ENCODE results near the gene METTL26. TPM values are rescaled to one million over a fixed set of nuclear protein-coding genes. Genes with fewer than 3 reads are reported as not detected.

Gene METTL26
- total RNA-seq, 1 donor, result 76.0 TPM

DNA sequence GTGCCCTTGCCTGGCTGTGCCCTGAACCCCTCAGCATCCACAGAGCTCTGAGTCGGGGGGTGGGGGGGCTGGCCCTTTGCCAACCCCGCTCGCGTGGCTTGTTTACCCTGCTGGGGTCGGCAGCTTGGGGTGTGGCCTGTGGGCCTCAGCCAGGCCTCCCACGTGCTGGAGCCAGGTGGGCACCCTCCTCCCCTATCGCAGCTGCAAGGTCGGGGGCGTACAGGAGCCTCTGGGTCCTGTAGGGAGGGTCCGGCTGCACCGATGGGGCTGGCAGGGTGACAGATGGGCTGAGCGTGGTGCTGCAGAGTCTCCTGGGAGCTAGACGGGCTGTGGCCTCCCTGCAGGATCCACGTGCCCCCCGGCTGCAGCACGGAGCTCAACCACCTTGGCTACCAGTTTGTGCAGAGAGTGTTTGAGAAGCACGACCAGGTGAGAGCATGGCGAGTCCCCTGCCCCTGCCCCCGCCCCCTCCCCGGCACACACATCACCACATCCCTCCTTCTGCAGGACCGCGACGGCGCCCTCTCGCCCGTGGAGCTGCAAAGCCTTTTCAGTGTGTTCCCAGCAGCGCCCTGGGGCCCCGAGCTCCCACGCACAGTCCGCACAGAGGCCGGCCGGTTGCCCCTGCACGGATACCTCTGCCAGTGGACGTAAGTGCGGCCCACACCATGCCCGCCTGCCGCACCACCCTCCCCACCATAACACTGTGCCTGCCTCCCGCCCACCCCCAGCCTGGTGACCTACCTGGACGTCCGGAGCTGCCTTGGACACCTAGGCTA is 35.4 kb upstream of the METTL26 start:
- H4K20me1 ChIP-seq (ENCODE audit: insufficient read depth, low read length), result peaks cover 44% of the 10 kb centered on the region
- no peaks in the 10 kb centered on the region for H3K27me3 ChIP-seq (ENCODE audit: insufficient read depth, low read length)
- H3K9me3 ChIP-seq (ENCODE audit: low read depth, low read length), result no peaks in the 10 kb centered on the region
- no peak for DNase-seq (ENCODE audit: insufficient read length, low spot score, missing footprints)
- H3K36me3 ChIP-seq (ENCODE audit: insufficient read depth, low read length), result peaks cover 41% of the 10 kb centered on the region
- no peak overlapping the region for H3K4me3 ChIP-seq (ENCODE audit: insufficient read depth, low read length)
- H2AFZ ChIP-seq (ENCODE audit: low read length), result no peak overlapping the region
- H3K4me2 ChIP-seq (ENCODE audit: insufficient read depth, low read length), result no peak overlapping the region
- peaks cover 10% of the 10 kb centered on the region for H3K4me1 ChIP-seq (ENCODE audit: insufficient read depth, low read length)
- TF ChIP-seq, protein P1, sequence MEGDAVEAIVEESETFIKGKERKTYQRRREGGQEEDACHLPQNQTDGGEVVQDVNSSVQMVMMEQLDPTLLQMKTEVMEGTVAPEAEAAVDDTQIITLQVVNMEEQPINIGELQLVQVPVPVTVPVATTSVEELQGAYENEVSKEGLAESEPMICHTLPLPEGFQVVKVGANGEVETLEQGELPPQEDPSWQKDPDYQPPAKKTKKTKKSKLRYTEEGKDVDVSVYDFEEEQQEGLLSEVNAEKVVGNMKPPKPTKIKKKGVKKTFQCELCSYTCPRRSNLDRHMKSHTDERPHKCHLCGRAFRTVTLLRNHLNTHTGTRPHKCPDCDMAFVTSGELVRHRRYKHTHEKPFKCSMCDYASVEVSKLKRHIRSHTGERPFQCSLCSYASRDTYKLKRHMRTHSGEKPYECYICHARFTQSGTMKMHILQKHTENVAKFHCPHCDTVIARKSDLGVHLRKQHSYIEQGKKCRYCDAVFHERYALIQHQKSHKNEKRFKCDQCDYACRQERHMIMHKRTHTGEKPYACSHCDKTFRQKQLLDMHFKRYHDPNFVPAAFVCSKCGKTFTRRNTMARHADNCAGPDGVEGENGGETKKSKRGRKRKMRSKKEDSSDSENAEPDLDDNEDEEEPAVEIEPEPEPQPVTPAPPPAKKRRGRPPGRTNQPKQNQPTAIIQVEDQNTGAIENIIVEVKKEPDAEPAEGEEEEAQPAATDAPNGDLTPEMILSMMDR (IDR thresholded peaks at IDR 0.05; ENCODE audit: extremely low read depth, low read depth, low read length), result no peak
- no peak overlapping the region for H3K27ac ChIP-seq (ENCODE audit: low read depth, low read length)
- peaks cover 35% of the 10 kb centered on the region for H3K79me2 ChIP-seq (ENCODE audit: insufficient read depth, low read length)

DNA sequence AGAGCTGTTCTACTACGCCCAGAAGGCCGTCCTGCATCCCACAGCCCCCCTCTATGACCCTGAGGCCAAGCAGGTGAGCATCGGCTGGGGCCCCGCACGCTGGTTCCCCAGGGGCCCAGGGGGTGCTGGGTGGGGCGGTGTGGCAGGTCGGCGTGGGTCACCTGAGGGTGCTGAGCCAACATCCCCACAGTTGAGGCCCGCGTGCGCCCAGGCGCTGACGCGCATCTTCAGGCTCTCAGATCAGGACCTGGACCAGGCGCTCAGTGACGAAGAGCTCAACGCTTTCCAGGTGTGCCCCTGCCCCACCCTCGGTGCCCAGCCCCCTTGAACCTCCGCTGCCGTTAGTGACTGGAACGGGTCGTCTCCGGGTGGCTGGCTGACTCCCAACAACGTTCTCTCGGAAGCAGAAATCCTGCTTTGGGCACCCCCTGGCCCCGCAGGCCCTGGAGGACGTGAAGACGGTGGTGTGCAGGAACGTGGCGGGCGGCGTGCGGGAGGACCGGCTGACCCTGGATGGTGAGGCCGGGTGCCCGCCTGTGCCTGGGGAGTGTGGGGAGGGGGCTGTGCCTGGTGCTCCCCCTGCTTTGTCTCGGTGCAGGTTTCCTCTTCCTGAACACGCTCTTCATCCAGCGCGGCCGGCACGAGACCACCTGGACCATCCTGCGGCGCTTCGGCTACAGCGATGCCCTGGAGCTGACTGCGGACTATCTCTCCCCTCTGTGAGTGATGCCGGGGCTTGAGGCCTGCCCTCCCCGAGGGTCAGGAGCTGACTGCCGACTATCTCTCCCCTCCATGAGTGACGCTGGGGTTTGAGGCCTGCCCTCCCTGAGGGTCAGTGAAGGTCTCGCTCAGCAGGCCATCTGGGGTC is 34.6 kb upstream of the METTL26 start:
- Histone ChIP-seq H2AFZ (ENCODE audit: low read length) (no peak overlapping the region), H3K27me3 (ENCODE audit: insufficient read depth, low read length) (no peaks in the 10 kb centered on the region), H3K4me3 (ENCODE audit: insufficient read depth, low read length) (no peak overlapping the region), H3K79me2 (ENCODE audit: insufficient read depth, low read length) (peaks cover 35% of the 10 kb centered on the region), H3K4me2 (ENCODE audit: insufficient read depth, low read length) (no peak overlapping the region), H3K9me3 (ENCODE audit: low read depth, low read length) (no peaks in the 10 kb centered on the region), H3K36me3 (ENCODE audit: insufficient read depth, low read length) (peaks cover 41% of the 10 kb centered on the region), H3K4me1 (ENCODE audit: insufficient read depth, low read length) (peaks cover 10% of the 10 kb centered on the region), H3K27ac (ENCODE audit: low read depth, low read length) (no peak overlapping the region), H4K20me1 (ENCODE audit: insufficient read depth, low read length) (peaks cover 44% of the 10 kb centered on the region)
- DNase-seq (ENCODE audit: insufficient read length, low spot score, missing footprints), result no peak
- TF ChIP-seq, protein P1 (IDR thresholded peaks at IDR 0.05; ENCODE audit: extremely low read depth, low read depth, low read length), result no peak

DNA sequence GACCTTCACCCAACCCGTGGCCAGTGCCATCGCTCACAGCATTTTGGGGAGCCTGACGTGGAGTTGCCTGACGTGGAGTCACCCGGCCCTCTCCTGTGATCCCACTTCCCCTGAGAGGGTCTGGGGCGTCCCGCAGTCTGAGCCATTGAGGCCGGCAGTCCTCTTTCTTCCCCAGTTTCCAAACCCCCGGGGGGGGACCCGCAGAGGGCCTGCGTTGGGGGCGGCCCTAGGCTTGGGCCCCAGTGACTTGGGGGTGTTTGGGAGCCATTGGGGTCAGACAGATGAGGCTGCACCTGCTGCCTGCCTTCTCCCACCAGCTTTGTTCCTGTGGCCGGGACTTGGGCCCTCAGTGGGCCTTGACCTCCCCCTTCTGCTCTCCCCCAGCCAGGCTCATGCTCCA is 33.6 kb upstream of the METTL26 start:
- Histone ChIP-seq H3K4me1 (ENCODE audit: insufficient read depth, low read length) (peaks cover 10% of the 10 kb centered on the region), H3K4me2 (ENCODE audit: insufficient read depth, low read length) (peak overlapping the region; percentile 84), H3K27ac (ENCODE audit: low read depth, low read length) (no peak overlapping the region), H3K9me3 (ENCODE audit: low read depth, low read length) (no peaks in the 10 kb centered on the region), H3K4me3 (ENCODE audit: insufficient read depth, low read length) (no peak overlapping the region), H3K79me2 (ENCODE audit: insufficient read depth, low read length) (peaks cover 35% of the 10 kb centered on the region), H4K20me1 (ENCODE audit: insufficient read depth, low read length) (peaks cover 38% of the 10 kb centered on the region), H3K27me3 (ENCODE audit: insufficient read depth, low read length) (no peaks in the 10 kb centered on the region), H3K36me3 (ENCODE audit: insufficient read depth, low read length) (peaks cover 41% of the 10 kb centered on the region), H2AFZ (ENCODE audit: low read length) (no peak overlapping the region)
- no peak for DNase-seq (ENCODE audit: insufficient read length, low spot score, missing footprints)
- TF ChIP-seq, protein P1 (IDR thresholded peaks at IDR 0.05; ENCODE audit: extremely low read depth, low read depth, low read length), result no peak

All from osteoblast (primary cell).